HepG2 (cell line): Measurements from ENCODE around the gene GDF11. TPM values are rescaled to one million over a fixed set of nuclear protein-coding genes. Genes with fewer than 3 reads are reported as not detected.

Experiments used
- ATAC-seq: fragments of 200-7000 bp; cut with Tn5 transposase; 3 replicates; pipeline ENCODE4 v1.9.1; 2020; ENCODE audit warnings: mild to moderate bottlenecking, moderate library complexity
- BruUV-seq: library from RNA; stranded (reverse); fragments of 400-500 nt; replicated peaks from 2 replicates; lab custom pipeline; 2021; lab: Mats Ljungman, UMichigan
- CTCF ChIA-PET: fragments of 300-600 bp; formaldehyde crosslinking; extraction: SDS; loops from one replicate; lab custom pipeline; 2021; ENCODE audit warnings: low total read pairs, inconsistent platforms, low intra/inter-chr PET ratio; lab: Yijun Ruan, JAX
- POLR2A ChIA-PET: fragments of 350-600 bp; sonication (Branson Sonifier 250); formaldehyde crosslinking; loops from one replicate; lab custom pipeline; 2020; ENCODE audit warnings: antibody characterized with exemption, inconsistent platforms; lab: Yijun Ruan, JAX
- DNase-seq: peaks from one replicate; pipeline ENCODE4 v3.0.0-alpha.2; 2015; ENCODE audit warnings: low spot score
- FAIRE-seq: peaks from 3 replicates; lab custom pipeline; 2011; peaks lifted over from hg19 to GRCh38; lab: Jason Lieb, UNC
- H2AFZ ChIP-seq: one replicate; pipeline ENCODE4 v1.6.1; 2011; ENCODE audit warnings: low read length, inconsistent platforms
- H3K27ac ChIP-seq: fragments of 300-600 bp; 3 replicates; pipeline ENCODE4 v1.8.0; 2011; ENCODE audit warnings: mixed run types, mild to moderate bottlenecking, mixed read lengths, low read length, inconsistent platforms; ENCODE audit not compliant: insufficient read depth; ENCODE audit errors: extremely low read length
- H3K27me3 ChIP-seq, 2 experiments: fragments of 200-600 bp in 1 of 2; 2 replicates in 1 of 2; 3 replicates in 1 of 2; pipeline versions ENCODE4 v1.6.0 to v1.8.0; 2011; ENCODE audit warnings: low read length in 2 of 2, mild to moderate bottlenecking in 2 of 2, moderate library complexity in 2 of 2, inconsistent platforms in 1 of 2; ENCODE audit not compliant: insufficient read depth in 2 of 2, control insufficient read depth in 1 of 2
- H3K36me3 ChIP-seq, 2 experiments: fragments of 200-600 bp in 1 of 2; replicated peaks in 1 of 2; 2 replicates in 1 of 2; 3 replicates in 1 of 2; pipeline versions ENCODE4 v1.5.1 to v1.8.0; 2011; ENCODE audit warnings: low read length in 2 of 2, inconsistent platforms in 1 of 2; ENCODE audit not compliant: insufficient read depth in 2 of 2, control insufficient read depth in 1 of 2
- H3K4me1 ChIP-seq: 2 replicates; pipeline ENCODE4 v1.5.1; 2012; ENCODE audit warnings: low read length, inconsistent platforms; ENCODE audit not compliant: insufficient read depth
- H3K4me2 ChIP-seq: 2 replicates; pipeline ENCODE4 v1.6.0; 2011; ENCODE audit warnings: low read depth, low read length, inconsistent platforms
- H3K4me3 ChIP-seq, 3 experiments: fragments of 200-600 bp in 1 of 3; sonication (generic), shearing (Covaris generic) in 1 of 3; replicated peaks in 1 of 3; 2 replicates each; pipeline ENCODE4 v1.5.1; 2011 to 2016; ENCODE audit warnings: low read length in 3 of 3, inconsistent platforms in 2 of 3, low read depth in 2 of 3, mild to moderate bottlenecking in 2 of 3, control low read depth in 1 of 3, mixed read lengths in 1 of 3; ENCODE audit not compliant: insufficient read depth in 1 of 3
- H3K79me2 ChIP-seq: one replicate; pipeline ENCODE4 v1.6.1; 2011; ENCODE audit warnings: low read length, inconsistent platforms; ENCODE audit not compliant: insufficient read depth
- H3K9ac ChIP-seq: 2 replicates; pipeline ENCODE4 v1.6.0; 2011; ENCODE audit warnings: mild to moderate bottlenecking, low read depth, low read length, inconsistent platforms; ENCODE audit not compliant: insufficient read depth
- H3K9me3 ChIP-seq: 2 replicates; pipeline ENCODE4 v1.5.1; 2012; ENCODE audit warnings: mild to moderate bottlenecking, low read length
- H4K20me1 ChIP-seq: 2 replicates; pipeline ENCODE4 v1.6.0; 2011; ENCODE audit warnings: inconsistent platforms, mild to moderate bottlenecking, low read length, moderate library complexity; ENCODE audit not compliant: insufficient read depth
- MEIS2 ChIP-seq: sonication (generic); formaldehyde crosslinking; IDR thresholded peaks from 2 replicates; pipeline ENCODE4 v1.9.0; 2021; ENCODE audit warnings: mild to moderate bottlenecking, missing genetic modification reagents
- NPAS2 ChIP-seq: sonication (generic); formaldehyde crosslinking; IDR thresholded peaks from 2 replicates; pipeline ENCODE4 v1.8.0; 2022; ENCODE audit warnings: mild to moderate bottlenecking, missing genetic modification reagents, borderline replicate concordance
- RBAK ChIP-seq: sonication (generic); formaldehyde crosslinking; IDR thresholded peaks from 2 replicates; pipeline ENCODE4 v1.5.1; 2020; ENCODE audit warnings: mild to moderate bottlenecking, missing genetic modification reagents
- RBFOX2 ChIP-seq: fragments of 200-400 bp; formaldehyde crosslinking; IDR thresholded peaks from 2 replicates; pipeline ENCODE4 v1.6.1; 2017; ENCODE audit warnings: low read depth, mild to moderate bottlenecking, low read length
- SP5 ChIP-seq: IDR thresholded peaks from 2 replicates; pipeline ENCODE4 v1.6.1; 2016; ENCODE audit warnings: low read depth, borderline replicate concordance
- ZNF674 ChIP-seq: sonication (generic); formaldehyde crosslinking; IDR thresholded peaks from 2 replicates; pipeline ENCODE4 v1.5.0; 2020; ENCODE audit warnings: low read depth, mild to moderate bottlenecking, missing genetic modification reagents
- ZNF75D ChIP-seq: sonication (generic); formaldehyde crosslinking; IDR thresholded peaks from 2 replicates; pipeline ENCODE4 v1.8.1; 2023; ENCODE audit warnings: missing genetic modification reagents, mild to moderate bottlenecking, borderline replicate concordance
- WGBS: methylation state at CpG from one replicate; pipeline ENCODE4 v1.1.6; 2017; ENCODE audit warnings: low lambda C conversion rate; 5-methylcytosine and 5-hydroxymethylcytosine counted together
- in situ Hi-C: cut with HindIII; loops from 2 replicates; pipeline ENCODE4 v1.10.0; 2017; ENCODE audit warnings: low pct_unique_long_range_greater_than_20kb; ENCODE audit not compliant: extremely low pct_ligation_motif_present
- intact Hi-C: fragments of 100-400 bp; cut with micrococcal nuclease; formaldehyde crosslinking; loops from one replicate; pipeline ENCODE4 v1.10.0; 2022; ENCODE audit not compliant: unreplicated experiment
- polyA plus RNA-seq, 8 experiments: library from polyadenylated mRNA; depleted of rRNA in 3 of 8; stranded (reverse) in 7 of 8; unstranded in 1 of 8; fragments of >200 nt; fragmentation: Illumina TruSeq in 4 of 8; extraction: Trizol in 4 of 8; gene quantifications; 2 replicates each; pipeline versions ENCODE4 v1.2.1 to v1.2.3, GENCODE V29; 2011 to 2016; ENCODE audit warnings: low read depth in 4 of 8, missing spikeins in 1 of 8, mixed read lengths in 1 of 8; ENCODE audit not compliant: insufficient read depth in 1 of 8
- total RNA-seq, 5 experiments: library from RNA; depleted of rRNA; stranded (reverse); fragments of >200 nt; fragmentation: Illumina TruSeq; extraction: Trizol; gene quantifications; 2 replicates each; pipeline ENCODE4 v1.2.3, GENCODE V29; 2016; ENCODE audit warnings: low read depth in 1 of 5
- TF ChIP-seq, protein P1 (sequence below): sonication (generic); IDR thresholded peaks from 2 replicates; pipeline ENCODE4 v1.6.1; 2016; ENCODE audit warnings: low read depth, borderline replicate concordance
- TF ChIP-seq, protein P2 (sequence below): sonication (generic); formaldehyde crosslinking; IDR thresholded peaks from 2 replicates; pipeline ENCODE4 v1.5.1; 2020; ENCODE audit warnings: missing genetic modification reagents, mild to moderate bottlenecking, borderline replicate concordance
- TF ChIP-seq, protein P3 (sequence below): sonication (generic); formaldehyde crosslinking; IDR thresholded peaks from 2 replicates; pipeline ENCODE4 v1.4.0; 2020; ENCODE audit warnings: missing genetic modification reagents
- TF ChIP-seq, protein P4 (sequence below): sonication (generic); formaldehyde crosslinking; IDR thresholded peaks from 2 replicates; pipeline ENCODE4 v1.8.0; 2022; ENCODE audit warnings: missing genetic modification reagents, low read depth, mild to moderate bottlenecking, borderline replicate concordance

GDF11 gene
- total and polyA plus RNA-seq, 2 of the 13 experiments (the other 11 are each of a cell fraction or from before 2014, with no cell fraction given): 0.63 to 1.5 TPM

DNA sequence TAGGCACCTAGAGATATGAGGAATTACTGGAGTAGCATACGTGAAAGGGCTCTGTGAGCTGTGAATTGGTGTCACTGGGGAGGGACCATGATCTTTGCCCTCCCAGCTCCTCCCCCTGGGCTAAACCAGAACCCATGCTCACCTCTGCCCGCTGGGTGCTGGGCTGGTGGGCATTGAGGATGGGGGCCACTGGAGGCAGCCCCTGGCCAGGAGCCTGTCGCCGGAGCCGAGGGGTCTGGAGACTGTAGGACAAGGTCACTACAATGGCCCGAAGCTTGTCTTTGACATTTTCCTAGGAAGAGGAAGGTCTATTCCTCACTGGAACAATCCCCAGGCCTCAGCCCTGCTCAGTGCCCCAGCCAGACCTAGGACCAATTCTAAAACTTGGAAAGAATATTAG is 46.8 kb upstream of the GDF11 start:
- Histone ChIP-seq H3K4me3 (no peak overlapping the region), H3K9ac (no peak overlapping the region), H3K27ac (no peak overlapping the region), H3K36me3 (no peaks in the 10 kb centered on the region), H3K4me1 (peaks cover 49% of the 10 kb centered on the region), H3K9me3 (no peaks in the 10 kb centered on the region), H2AFZ (no peak overlapping the region), H4K20me1 (no peaks in the 10 kb centered on the region), H3K4me2 (no peak overlapping the region), H3K27me3 (peaks cover 4 to 6% of the 10 kb centered on the region in 2 experiments; a peak in 3 of 5 replicates), H3K79me2 (no peaks in the 10 kb centered on the region)
- WGBS: 41% methylated on average over 5 of the region's 6 CpGs
- intact Hi-C loops: no loop called here
- ChIA-PET CTCF (no interaction called here), POLR2A (interaction anchor here (1.1 kb wide), 1 partner anchor 15 kb away, joined by 3 read pairs; a partner anchor contains a TSS)
- ATAC-seq (no peak), FAIRE-seq (no peak), DNase-seq (no peak)
- no TSS peak for BruUV-seq
- in situ Hi-C loops: no loop called here
- no peak for TF ChIP-seq RBFOX2
- TF ChIP-seq SP5 (CRISPR knock-in tag): 0 out of 2 replicates have a peak, but pooled peaks have one; percentile 21

DNA sequence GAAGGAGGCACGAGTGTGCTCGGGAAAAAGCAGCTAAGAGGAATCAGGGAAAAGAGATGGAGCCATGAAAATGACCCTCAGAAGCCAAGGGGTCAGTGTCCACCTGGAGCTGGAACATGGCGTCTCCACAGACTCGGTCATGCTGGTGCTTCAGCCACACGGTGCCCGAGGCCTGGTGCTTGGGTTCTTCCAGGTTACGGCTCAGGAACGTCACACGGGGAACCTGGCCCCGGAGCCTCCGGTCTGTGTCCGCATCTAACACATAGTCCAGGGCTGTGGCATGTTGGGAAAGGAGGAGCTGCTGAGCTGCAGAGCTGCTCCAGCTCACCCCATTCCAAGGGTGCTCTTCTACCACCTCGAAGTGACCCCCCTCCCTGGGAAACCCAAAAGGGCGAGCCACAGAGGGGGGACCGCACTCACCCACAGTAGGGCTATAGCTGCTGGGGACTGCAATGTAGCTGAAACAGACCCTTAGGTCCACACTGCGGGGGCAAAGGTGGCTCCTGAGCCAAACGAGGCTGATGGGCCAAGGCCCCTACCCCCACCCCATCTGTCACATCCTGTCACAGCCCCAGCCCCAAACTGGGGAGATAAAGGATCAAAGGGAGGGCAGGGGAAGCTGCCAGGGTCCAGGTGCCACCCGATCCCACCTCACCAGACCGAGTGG is 46.0 kb upstream of the GDF11 start:
- in situ Hi-C loops: no loop called here
- DNase-seq: no peak
- no peaks in the 10 kb centered on the region for H4K20me1 ChIP-seq
- 63% methylated on average over 18 of the region's 19 CpGs for WGBS
- H3K4me3 ChIP-seq: no peak overlapping the region
- H3K27ac ChIP-seq: no peak overlapping the region
- H3K79me2 ChIP-seq: no peaks in the 10 kb centered on the region
- H3K9ac ChIP-seq: no peak overlapping the region
- no peak for FAIRE-seq
- H3K27me3 ChIP-seq: peaks cover 4 to 6% of the 10 kb centered on the region in 2 experiments; a peak in 3 of 5 replicates
- POLR2A ChIA-PET: interaction anchor here (1.1 kb wide), 1 partner anchor 16 kb away, joined by 3 read pairs; a partner anchor contains a TSS
- no peak overlapping the region for H3K4me2 ChIP-seq
- no peaks in the 10 kb centered on the region for H3K36me3 ChIP-seq
- CTCF ChIA-PET: no interaction called here
- H2AFZ ChIP-seq: no peak overlapping the region
- BruUV-seq: no TSS peak
- H3K9me3 ChIP-seq: no peaks in the 10 kb centered on the region
- peak; percentile 8; the same call in 1 of the 3 replicates for ATAC-seq
- peaks cover 57% of the 10 kb centered on the region for H3K4me1 ChIP-seq
- intact Hi-C loops: no loop called here
- TF ChIP-seq, protein P1, sequence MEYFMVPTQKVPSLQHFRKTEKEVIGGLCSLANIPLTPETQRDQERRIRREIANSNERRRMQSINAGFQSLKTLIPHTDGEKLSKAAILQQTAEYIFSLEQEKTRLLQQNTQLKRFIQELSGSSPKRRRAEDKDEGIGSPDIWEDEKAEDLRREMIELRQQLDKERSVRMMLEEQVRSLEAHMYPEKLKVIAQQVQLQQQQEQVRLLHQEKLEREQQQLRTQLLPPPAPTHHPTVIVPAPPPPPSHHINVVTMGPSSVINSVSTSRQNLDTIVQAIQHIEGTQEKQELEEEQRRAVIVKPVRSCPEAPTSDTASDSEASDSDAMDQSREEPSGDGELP: no peak
- TF ChIP-seq MEIS2 (CRISPR knock-in tag) (no peak), ZNF75D (CRISPR knock-in tag) (no peak), NPAS2 (CRISPR knock-in tag) (no peak), ZNF674 (CRISPR knock-in tag) (no peak), RBAK (CRISPR knock-in tag) (no peak)
- TF ChIP-seq, protein P2, sequence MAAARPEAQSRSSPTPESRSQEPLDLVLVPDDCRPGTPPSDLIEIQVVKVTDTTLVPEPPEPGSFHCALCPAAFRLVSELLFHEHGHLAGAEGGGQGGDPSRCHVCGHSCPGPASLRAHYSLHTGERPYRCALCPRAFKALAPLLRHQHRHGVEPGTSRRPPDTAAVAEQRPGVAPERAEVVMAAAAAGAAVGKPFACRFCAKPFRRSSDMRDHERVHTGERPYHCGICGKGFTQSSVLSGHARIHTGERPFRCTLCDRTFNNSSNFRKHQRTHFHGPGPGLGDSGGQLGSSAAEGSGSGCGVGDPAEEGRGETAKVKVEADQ (CRISPR knock-in tag): no peak
- TF ChIP-seq, protein P3, sequence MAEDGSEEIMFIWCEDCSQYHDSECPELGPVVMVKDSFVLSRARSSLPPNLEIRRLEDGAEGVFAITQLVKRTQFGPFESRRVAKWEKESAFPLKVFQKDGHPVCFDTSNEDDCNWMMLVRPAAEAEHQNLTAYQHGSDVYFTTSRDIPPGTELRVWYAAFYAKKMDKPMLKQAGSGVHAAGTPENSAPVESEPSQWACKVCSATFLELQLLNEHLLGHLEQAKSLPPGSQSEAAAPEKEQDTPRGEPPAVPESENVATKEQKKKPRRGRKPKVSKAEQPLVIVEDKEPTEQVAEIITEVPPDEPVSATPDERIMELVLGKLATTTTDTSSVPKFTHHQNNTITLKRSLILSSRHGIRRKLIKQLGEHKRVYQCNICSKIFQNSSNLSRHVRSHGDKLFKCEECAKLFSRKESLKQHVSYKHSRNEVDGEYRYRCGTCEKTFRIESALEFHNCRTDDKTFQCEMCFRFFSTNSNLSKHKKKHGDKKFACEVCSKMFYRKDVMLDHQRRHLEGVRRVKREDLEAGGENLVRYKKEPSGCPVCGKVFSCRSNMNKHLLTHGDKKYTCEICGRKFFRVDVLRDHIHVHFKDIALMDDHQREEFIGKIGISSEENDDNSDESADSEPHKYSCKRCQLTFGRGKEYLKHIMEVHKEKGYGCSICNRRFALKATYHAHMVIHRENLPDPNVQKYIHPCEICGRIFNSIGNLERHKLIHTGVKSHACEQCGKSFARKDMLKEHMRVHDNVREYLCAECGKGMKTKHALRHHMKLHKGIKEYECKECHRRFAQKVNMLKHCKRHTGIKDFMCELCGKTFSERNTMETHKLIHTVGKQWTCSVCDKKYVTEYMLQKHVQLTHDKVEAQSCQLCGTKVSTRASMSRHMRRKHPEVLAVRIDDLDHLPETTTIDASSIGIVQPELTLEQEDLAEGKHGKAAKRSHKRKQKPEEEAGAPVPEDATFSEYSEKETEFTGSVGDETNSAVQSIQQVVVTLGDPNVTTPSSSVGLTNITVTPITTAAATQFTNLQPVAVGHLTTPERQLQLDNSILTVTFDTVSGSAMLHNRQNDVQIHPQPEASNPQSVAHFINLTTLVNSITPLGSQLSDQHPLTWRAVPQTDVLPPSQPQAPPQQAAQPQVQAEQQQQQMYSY (CRISPR knock-in tag): no peak
- TF ChIP-seq, protein P4, sequence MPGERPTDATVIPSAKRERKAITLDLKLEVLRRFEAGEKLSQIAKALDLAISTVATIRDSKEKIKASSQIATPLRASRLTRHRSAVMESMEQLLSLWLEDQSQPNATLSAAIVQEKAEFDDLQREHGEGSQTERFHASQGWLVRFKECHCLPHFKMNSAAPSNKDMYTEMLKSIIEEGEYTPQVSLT (CRISPR knock-in tag): no peak
